Natural killer cell treated with Interleukin-12 subunit alpha and Interleukin-12 subunit beta and Interleukin-15 and Interleukin-18, amount 100 ng/mL, for 72 hours (primary cell): ENCODE measurements around the gene HLA-DRA. TPM values are rescaled to one million over a fixed set of nuclear protein-coding genes. Genes with fewer than 3 reads are reported as not detected.
"Not testable (repeated sequence)": the region's sequence is repeated elsewhere in the genome, so short reads cannot be mapped to it uniquely, and the experiment has no call there.

Experiments used
- ATAC-seq, 2 donors: fragments of 150-1000 bp; cut with Tn5 transposase in 1 of 2; sonication (Bioruptor Pico), chemical (Tn5 transposase) in 1 of 2; 2 replicates each; pipeline ENCODE4 v1.10.0; 2021
- DNase-seq: peaks from one replicate; pipeline ENCODE4 v3.0.0; 2022; ENCODE audit warnings: low spot score
- H3K27ac Mint-ChIP-seq, 2 donors: 1 replicate in 1 of 2; 2 replicates in 1 of 2; pipeline ENCODE4 v1.8.0; 2022; ENCODE audit warnings: mixed read lengths in 2 of 2, mild to moderate bottlenecking in 1 of 2, moderate library complexity in 1 of 2
- H3K27me3 Mint-ChIP-seq, 2 donors: 1 replicate in 1 of 2; 2 replicates in 1 of 2; pipeline ENCODE4 v1.8.0; 2022; ENCODE audit warnings: mixed read lengths in 2 of 2
- H3K36me3 Mint-ChIP-seq: one replicate; pipeline ENCODE4 v1.8.0; 2022; ENCODE audit warnings: mixed read lengths
- H3K4me1 Mint-ChIP-seq, 2 donors: 1 replicate in 1 of 2; 2 replicates in 1 of 2; pipeline ENCODE4 v1.8.0; 2022; ENCODE audit warnings: low read depth in 2 of 2, mixed read lengths in 2 of 2, mild to moderate bottlenecking in 1 of 2
- H3K4me3 Mint-ChIP-seq: one replicate; pipeline ENCODE4 v1.8.0; 2022; ENCODE audit warnings: mixed read lengths
- H3K9me3 Mint-ChIP-seq: 2 replicates; pipeline ENCODE4 v1.8.0; 2022; ENCODE audit warnings: mixed read lengths
- total RNA-seq, 2 donors: library from RNA; stranded (reverse); gene quantifications; one replicate each; pipeline ENCODE4 v1.2.3, GENCODE V29; 2022

HLA-DRA gene
- total RNA-seq, 2 donors from 2014 or later: 28.4 to 184 TPM

DNA sequence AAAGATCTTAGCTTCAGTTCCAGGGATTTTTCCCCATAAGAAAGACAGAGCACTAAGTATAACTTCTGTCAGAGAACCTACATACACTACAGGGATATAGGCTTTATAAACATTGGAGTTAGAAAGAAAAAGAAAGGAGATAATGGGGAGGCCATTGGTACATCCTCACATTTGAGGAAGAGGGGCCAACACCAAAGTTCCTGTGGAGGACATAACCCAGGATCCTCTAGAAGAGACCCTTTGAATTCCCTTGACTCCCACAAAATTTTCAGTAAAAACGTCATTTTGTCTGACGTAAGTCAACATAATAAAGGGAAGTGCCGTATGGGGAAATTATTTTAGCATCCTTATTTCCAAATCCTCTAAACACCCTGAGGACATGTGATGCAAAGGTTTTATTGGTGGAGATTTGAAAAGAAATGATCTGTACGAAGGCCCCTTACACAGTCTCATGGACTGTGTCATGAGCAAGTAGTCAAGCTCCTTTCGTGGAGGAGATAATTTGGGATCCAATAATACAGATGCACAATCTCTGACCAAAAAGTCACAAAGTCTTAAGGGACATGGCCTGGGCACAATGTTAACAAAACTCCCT lies 33.2 kb downstream of the HLA-DRA start:
- H3K27ac Mint-ChIP-seq: peak overlapping the region in 1 of 2 donors; percentile 83
- H3K27me3 Mint-ChIP-seq: peaks cover 15 to 22% of the 10 kb centered on the region in 2 donors
- peak overlapping the region; percentile 57 for H3K4me3 Mint-ChIP-seq

GRCh38 chr6:32473376-32474348 lies 34.0 kb downstream of the HLA-DRA start:
- H3K36me3 Mint-ChIP-seq, DNase-seq, H3K9me3 Mint-ChIP-seq: not testable (repeated sequence)
- peaks cover 15 to 22% of the 10 kb centered on the region in 2 donors for H3K27me3 Mint-ChIP-seq
- peak; percentile 84 to 97 for ATAC-seq
- H3K4me3 Mint-ChIP-seq: peak overlapping the region; percentile 49
- peaks cover 4 to 11% of the 10 kb centered on the region in 2 donors for H3K4me1 Mint-ChIP-seq
- peak overlapping the region in 1 of 2 donors; percentile 83 for H3K27ac Mint-ChIP-seq

More for the DNA sequence above, 33.2 kb downstream of the HLA-DRA start:
- ATAC-seq (peak in 1 of 2 donors; percentile 7), DNase-seq (no peak)
- Mint-ChIP-seq H3K9me3 (no peaks in the 10 kb centered on the region), H3K4me1 (peaks cover 4 to 11% of the 10 kb centered on the region in 2 donors), H3K36me3 (no peaks in the 10 kb centered on the region)

GRCh38 chr6:32475392-32476206 lies 35.9 kb downstream of the HLA-DRA start:
- DNase-seq (no peak), ATAC-seq (no peak)
- Mint-ChIP-seq H3K27ac (no peak overlapping the region), H3K36me3 (no peaks in the 10 kb centered on the region), H3K27me3 (peaks cover 13 to 16% of the 10 kb centered on the region in 2 donors), H3K4me1 (peaks cover 4 to 11% of the 10 kb centered on the region in 2 donors), H3K9me3 (no peaks in the 10 kb centered on the region), H3K4me3 (no peak overlapping the region)

GRCh38 chr6:32483968-32484613 lies 44.4 kb downstream of the HLA-DRA start:
- Mint-ChIP-seq H3K27ac (no peak overlapping the region), H3K9me3 (no peaks in the 10 kb centered on the region), H3K27me3 (peaks cover 0 to 15% of the 10 kb centered on the region in 2 donors), H3K36me3 (no peaks in the 10 kb centered on the region), H3K4me3 (no peak overlapping the region), H3K4me1 (no peaks in the 10 kb centered on the region)
- DNase-seq (no peak), ATAC-seq (peak; percentile 36 to 61)

- Mint-ChIP-seq H3K9me3 (no peaks in the 10 kb centered on the region), H3K4me3 (no peak overlapping the region), H3K4me1 (no peaks in the 10 kb centered on the region), H3K27me3 (peaks cover 0 to 15% of the 10 kb centered on the region in 2 donors), H3K27ac (no peak overlapping the region), H3K36me3 (no peaks in the 10 kb centered on the region)
- ATAC-seq (peak; percentile 28 to 36), DNase-seq (no peak)
Observed at GRCh38 chr6:32484614-32484998, 44.9 kb downstream of the HLA-DRA start.

- DNase-seq (no peak), ATAC-seq (no peak)
- H3K36me3 Mint-ChIP-seq: no peaks in the 10 kb centered on the region
- no peak overlapping the region for H3K4me3 Mint-ChIP-seq
- H3K4me1 Mint-ChIP-seq: no peaks in the 10 kb centered on the region
- no peaks in the 10 kb centered on the region for H3K9me3 Mint-ChIP-seq
- peaks cover 0 to 20% of the 10 kb centered on the region in 2 donors for H3K27me3 Mint-ChIP-seq
- no peak overlapping the region for H3K27ac Mint-ChIP-seq
Observed at GRCh38 chr6:32488083-32488482, 48.4 kb downstream of the HLA-DRA start.

DNA sequence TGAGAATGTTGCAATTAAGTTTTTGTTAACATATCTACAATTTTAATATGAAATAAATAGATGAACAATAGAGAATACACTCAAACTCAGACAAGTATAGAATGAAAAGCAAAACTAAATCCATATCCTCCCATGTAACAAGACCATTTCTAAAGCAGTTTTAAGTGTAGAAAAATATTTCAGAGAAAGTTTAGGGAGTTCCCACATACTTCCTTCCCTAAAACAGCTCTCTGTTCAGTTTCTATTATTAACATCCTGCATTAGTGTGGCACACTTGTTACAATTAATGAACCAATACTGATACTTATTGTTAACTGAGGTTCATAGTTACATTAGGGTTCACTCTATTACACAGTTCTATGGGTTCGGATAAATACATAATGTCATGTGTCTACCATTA lies 52.0 kb downstream of the HLA-DRA start:
- Mint-ChIP-seq H3K27me3 (peaks cover 0 to 23% of the 10 kb centered on the region in 2 donors), H3K27ac (no peak overlapping the region), H3K36me3 (no peaks in the 10 kb centered on the region), H3K9me3 (no peaks in the 10 kb centered on the region), H3K4me3 (no peak overlapping the region), H3K4me1 (no peaks in the 10 kb centered on the region)
- no peak for ATAC-seq
- DNase-seq: no peak

DNA sequence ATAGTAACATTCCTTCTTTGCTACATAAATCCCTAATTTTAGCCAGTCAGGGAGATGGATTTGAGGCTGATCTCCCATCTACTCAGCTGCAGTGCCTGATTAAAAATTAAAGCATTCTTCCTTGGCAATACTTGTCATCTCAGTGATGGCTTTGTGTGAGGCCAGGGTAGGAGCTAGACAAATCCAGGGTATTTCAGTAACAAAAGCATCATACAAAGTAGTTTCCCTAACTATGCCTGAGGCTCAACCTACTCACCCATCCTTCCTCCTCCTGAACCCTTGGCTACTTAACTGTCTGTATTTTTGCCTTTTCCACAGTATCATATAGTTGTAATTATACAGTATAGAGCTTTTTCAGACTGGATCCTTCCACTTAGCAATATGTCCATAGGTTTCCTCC lies 52.7 kb downstream of the HLA-DRA start:
- no peak for ATAC-seq

More for the DNA sequence above, 52.7 kb downstream of the HLA-DRA start:
- Mint-ChIP-seq H3K9me3 (no peaks in the 10 kb centered on the region), H3K4me1 (no peaks in the 10 kb centered on the region), H3K4me3 (no peak overlapping the region), H3K36me3 (no peaks in the 10 kb centered on the region), H3K27me3 (peaks cover 0 to 23% of the 10 kb centered on the region in 2 donors), H3K27ac (no peak overlapping the region)
- DNase-seq: no peak

Other genes with a start within 250 kb of the HLA-DRA start
- gene PBX2, start 249.7 kb upstream of the HLA-DRA start, total RNA-seq: 10 to 100 TPM; 64.1 to 89.4 TPM
- gene GPSM3, start 247.2 kb upstream of the HLA-DRA start, total RNA-seq: 100 to 1,000 TPM; 131 to 143 TPM
- 1 to 10 TPM; 1.4 TPM for gene NOTCH4, start 215.8 kb upstream of the HLA-DRA start, total RNA-seq
- gene TSBP1, start 68.0 kb upstream of the HLA-DRA start, total RNA-seq: not detected
- not detected for gene BTNL2, start 32.7 kb upstream of the HLA-DRA start, total RNA-seq
- gene HLA-DRB5, start 90.4 kb downstream of the HLA-DRA start, total RNA-seq: 10 to 100 TPM; 15.9 to 53.6 TPM
- gene HLA-DRB1, start 150.0 kb downstream of the HLA-DRA start, total RNA-seq: 100 to 1,000 TPM in 1 of 2 donors, 10 to 100 TPM in 1; 69.9 to 117 TPM
- gene HLA-DQA1, start 197.5 kb downstream of the HLA-DRA start, total RNA-seq: 10 to 100 TPM in 1 of 2 donors, 1 to 10 TPM in 1; 7.8 to 92.0 TPM
- gene HLA-DQB1, start 226.8 kb downstream of the HLA-DRA start, total RNA-seq: 10 to 100 TPM; 21.0 to 48.6 TPM